H9 (cell line): ENCODE measurements around the gene UPF1. TPM values are rescaled to one million over a fixed set of nuclear protein-coding genes. Genes with fewer than 3 reads are reported as not detected.
A peak's percentile ranks its signal among the peaks of the same experiment; 100 is the strongest.

ENCODE experiments used
- DNase-seq: peaks from one replicate; pipeline ENCODE4 v3.0.0-alpha.2; 2017
- H2AFZ ChIP-seq: one replicate; pipeline ENCODE4 v1.6.1; 2013; ENCODE audit warnings: mild to moderate bottlenecking, low read length, control low read depth, moderate library complexity
- H2AK5ac ChIP-seq: 2 replicates; pipeline ENCODE4 v1.6.1; 2013; ENCODE audit warnings: low read length, control low read depth, mixed read lengths; ENCODE audit not compliant: insufficient read length
- H2BK120ac ChIP-seq: one replicate; pipeline ENCODE4 v1.6.1; 2013; ENCODE audit warnings: low read depth, mild to moderate bottlenecking, low read length, control low read depth, inconsistent platforms; ENCODE audit not compliant: poor library complexity, severe bottlenecking
- H2BK12ac ChIP-seq: 2 replicates; pipeline ENCODE4 v1.6.1; 2013; ENCODE audit warnings: low read length, control low read depth, mixed read lengths, low read depth; ENCODE audit not compliant: insufficient read length
- H2BK15ac ChIP-seq: 2 replicates; pipeline ENCODE4 v1.6.1; 2013; ENCODE audit warnings: low read depth, low read length, control low read depth
- H2BK20ac ChIP-seq: one replicate; pipeline ENCODE4 v1.6.1; 2013; ENCODE audit warnings: low read depth, mild to moderate bottlenecking, low read length, control low read depth, inconsistent platforms; ENCODE audit not compliant: poor library complexity, severe bottlenecking
- H2BK5ac ChIP-seq: 2 replicates; pipeline ENCODE4 v1.6.1; 2013; ENCODE audit warnings: low read length, control low read depth, mixed read lengths; ENCODE audit not compliant: insufficient read length
- H3K14ac ChIP-seq: 2 replicates; pipeline ENCODE4 v1.6.1; 2013; ENCODE audit warnings: low read length, control low read depth; ENCODE audit not compliant: insufficient read depth
- H3K18ac ChIP-seq: 2 replicates; pipeline ENCODE4 v1.6.1; 2013; ENCODE audit warnings: low read depth, mild to moderate bottlenecking, mixed read lengths, low read length, control low read depth; ENCODE audit not compliant: insufficient read length
- H3K23ac ChIP-seq: 2 replicates; pipeline ENCODE4 v1.6.1; 2013; ENCODE audit warnings: low read length, control low read depth, mixed read lengths, low read depth; ENCODE audit not compliant: insufficient read length
- H3K23me2 ChIP-seq: 2 replicates; pipeline ENCODE4 v1.6.1; 2013; ENCODE audit warnings: low read depth, mild to moderate bottlenecking, mixed read lengths, low read length, control low read depth; ENCODE audit not compliant: insufficient read length, poor library complexity, severe bottlenecking
- H3K27ac ChIP-seq: 2 replicates; pipeline ENCODE4 v1.5.1; 2013; ENCODE audit warnings: low read length, control low read depth, mixed read lengths, low read depth; ENCODE audit not compliant: insufficient read length
- H3K27me3 ChIP-seq: 2 replicates; pipeline ENCODE4 v1.6.1; 2013; ENCODE audit warnings: low read length, control low read depth, inconsistent platforms; ENCODE audit not compliant: insufficient read depth
- H3K4ac ChIP-seq: 2 replicates; pipeline ENCODE4 v1.6.1; 2013; ENCODE audit warnings: low read depth, mild to moderate bottlenecking, control low read depth, inconsistent platforms, low read length, moderate library complexity
- H3K4me1 ChIP-seq: 2 replicates; pipeline ENCODE4 v1.6.1; 2013; ENCODE audit warnings: low read length, control low read depth, inconsistent platforms; ENCODE audit not compliant: insufficient read depth
- H3K4me2 ChIP-seq: 2 replicates; pipeline ENCODE4 v1.6.1; 2013; ENCODE audit warnings: low read length, control low read depth, mixed read lengths; ENCODE audit not compliant: insufficient read length, insufficient read depth
- H3K56ac ChIP-seq: 2 replicates; pipeline ENCODE4 v1.6.1; 2013; ENCODE audit warnings: low read depth, mild to moderate bottlenecking, mixed read lengths, low read length, control low read depth; ENCODE audit not compliant: insufficient read length
- H3K79me1 ChIP-seq: 2 replicates; pipeline ENCODE4 v1.6.1; 2013; ENCODE audit warnings: low read depth, mild to moderate bottlenecking, moderate library complexity, low read length, control low read depth, inconsistent platforms; ENCODE audit not compliant: insufficient read depth, poor library complexity, severe bottlenecking
- H3K79me2 ChIP-seq: 2 replicates; pipeline ENCODE4 v1.6.1; 2013; ENCODE audit warnings: low read length, control low read depth, inconsistent platforms; ENCODE audit not compliant: insufficient read depth
- H3K9ac ChIP-seq: 2 replicates; pipeline ENCODE4 v1.6.1; 2013; ENCODE audit warnings: low read length, control low read depth, mixed read lengths; ENCODE audit not compliant: insufficient read length; ENCODE audit errors: extremely low read depth
- H3K9me3 ChIP-seq: one replicate; pipeline ENCODE4 v1.6.1; 2013; ENCODE audit warnings: low read depth, low read length, inconsistent platforms; ENCODE audit not compliant: control insufficient read depth
- H3T11ph ChIP-seq: one replicate; pipeline ENCODE4 v1.6.1; 2013; ENCODE audit warnings: mild to moderate bottlenecking, low read length, control low read depth, inconsistent platforms
- H4K20me1 ChIP-seq: one replicate; pipeline ENCODE4 v1.6.1; 2013; ENCODE audit not compliant: control insufficient read depth, insufficient read length, insufficient read depth
- H4K5ac ChIP-seq: 2 replicates; pipeline ENCODE4 v1.6.1; 2013; ENCODE audit warnings: low read depth, mild to moderate bottlenecking, mixed read lengths, low read length, control low read depth; ENCODE audit not compliant: insufficient read length
- H4K8ac ChIP-seq: replicated peaks from 2 replicates; pipeline ENCODE4 v1.6.1; 2013; ENCODE audit warnings: low read length, control low read depth, mixed read lengths, low read depth; ENCODE audit not compliant: insufficient read length
- H4K91ac ChIP-seq: 2 replicates; pipeline ENCODE4 v1.6.1; 2013; ENCODE audit warnings: low read depth, mild to moderate bottlenecking, moderate library complexity, mixed read lengths, low read length, control low read depth; ENCODE audit not compliant: insufficient read length
- H3K27ac Mint-ChIP-seq, 3 experiments: 2 replicates in 2 of 3; 3 replicates in 1 of 3; pipeline ENCODE4 v1.8.0; 2020 to 2021; ENCODE audit warnings: mixed read lengths in 3 of 3, mild to moderate bottlenecking in 1 of 3, moderate library complexity in 1 of 3
- H3K27me3 Mint-ChIP-seq: 2 replicates; pipeline ENCODE4 v1.8.0; 2021; ENCODE audit warnings: low read depth, mild to moderate bottlenecking, moderate library complexity, mixed read lengths
- H3K36me3 Mint-ChIP-seq, 3 experiments: 2 replicates in 2 of 3; 3 replicates in 1 of 3; pipeline ENCODE4 v1.8.0; 2020 to 2021; ENCODE audit warnings: low read depth in 3 of 3, mixed read lengths in 3 of 3; ENCODE audit not compliant: insufficient read depth in 1 of 3
- H3K4me1 Mint-ChIP-seq, 2 experiments: 2 replicates each; pipeline ENCODE4 v1.8.0; 2020; ENCODE audit warnings: mixed read lengths in 2 of 2
- H3K4me3 Mint-ChIP-seq, 2 experiments: 2 replicates in 1 of 2; 3 replicates in 1 of 2; pipeline ENCODE4 v1.8.0; 2020 to 2021; ENCODE audit warnings: mild to moderate bottlenecking in 2 of 2, mixed read lengths in 2 of 2, moderate library complexity in 1 of 2
- H3K9me3 Mint-ChIP-seq, 2 experiments: 2 replicates in 1 of 2; 3 replicates in 1 of 2; pipeline ENCODE4 v1.8.0; 2020; ENCODE audit warnings: mild to moderate bottlenecking in 2 of 2, mixed read lengths in 2 of 2, moderate library complexity in 1 of 2
- WGBS: extraction: QIAGEN DNeasy Blood & Tissue Kit; methylation state at CpG from one replicate; pipeline ENCODE4 v1.1.7; 2013; ENCODE audit warnings: missing lambda C conversion rate, low lambda C conversion rate, mixed read lengths; ENCODE audit not compliant: insufficient read length; ENCODE audit errors: extremely low coverage; 5-methylcytosine and 5-hydroxymethylcytosine counted together
- total RNA-seq: library from RNA; stranded (reverse); gene quantifications from 2 replicates; pipeline ENCODE4 v1.2.1, GENCODE V29; 2021
- TF ChIP-seq, protein P1 (sequence below): fragments of 200-600 bp; sonication (generic); conservative IDR thresholded peaks from 3 replicates; pipeline ENCODE4 v1.8.0; 2021; ENCODE audit warnings: antibody characterized with exemption, mild to moderate bottlenecking

UPF1 gene
- total RNA-seq, 1 experiment from 2014 or later, result 85.4 TPM

DNA sequence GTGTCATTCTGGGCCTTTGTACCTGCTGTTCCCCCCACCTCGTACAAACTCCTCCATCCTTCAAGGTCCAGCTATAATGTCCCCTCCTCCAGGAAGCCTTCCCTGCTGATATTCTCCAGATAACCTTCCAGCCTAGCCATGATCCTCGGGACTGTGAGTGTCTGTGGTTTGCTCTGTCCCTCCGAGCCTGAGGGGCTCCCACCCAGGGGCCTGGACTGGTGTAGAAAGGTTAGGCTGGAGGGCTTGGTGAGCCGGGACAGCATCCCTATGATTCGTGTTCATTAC lies 37.8 kb upstream of the UPF1 start:
- Histone ChIP-seq H3K79me2 (no peaks in the 10 kb centered on the region), H3K56ac (no peak overlapping the region), H4K8ac (no peak overlapping the region), H4K5ac (no peak overlapping the region), H4K20me1 (no peaks in the 10 kb centered on the region), H3K14ac (no peak overlapping the region), H3K23me2 (peaks cover 10% of the 10 kb centered on the region), H2AFZ (no peak overlapping the region), H2BK12ac (no peak overlapping the region), H3K79me1 (no peaks in the 10 kb centered on the region), H3K18ac (no peak overlapping the region), H3K9me3 (no peaks in the 10 kb centered on the region), H3T11ph (no peak overlapping the region), H2BK120ac (no peak overlapping the region), H3K4me1 (no peaks in the 10 kb centered on the region), H2BK20ac (no peak overlapping the region), H2AK5ac (no peak overlapping the region), H2BK15ac (no peak overlapping the region), H3K4ac (no peak overlapping the region), H4K91ac (no peak overlapping the region), H3K4me2 (no peak overlapping the region), H2BK5ac (no peak overlapping the region), H3K27me3 (peaks cover 61% of the 10 kb centered on the region), H3K9ac (no peak overlapping the region), H3K23ac (no peak overlapping the region), H3K27ac (no peak overlapping the region)
- Mint-ChIP-seq H3K36me3 (no peaks in the 10 kb centered on the region; a peak in 1 of 7 replicates), H3K9me3 (peaks cover 0 to 6% of the 10 kb centered on the region in 2 experiments; a peak in 3 of 5 replicates), H3K4me3 (0 out of 5 replicates have a peak overlapping the region, but pooled peaks of 1 of the 2 experiments have one; percentile 3), H3K27ac (no peak overlapping the region), H3K27me3 (peaks cover 64% of the 10 kb centered on the region), H3K4me1 (peaks cover 6 to 19% of the 10 kb centered on the region in 2 experiments)
- DNase-seq, result no peak
- WGBS, result no CpG with 5 or more reads among the region's 5 CpGs
- TF ChIP-seq, protein P1, sequence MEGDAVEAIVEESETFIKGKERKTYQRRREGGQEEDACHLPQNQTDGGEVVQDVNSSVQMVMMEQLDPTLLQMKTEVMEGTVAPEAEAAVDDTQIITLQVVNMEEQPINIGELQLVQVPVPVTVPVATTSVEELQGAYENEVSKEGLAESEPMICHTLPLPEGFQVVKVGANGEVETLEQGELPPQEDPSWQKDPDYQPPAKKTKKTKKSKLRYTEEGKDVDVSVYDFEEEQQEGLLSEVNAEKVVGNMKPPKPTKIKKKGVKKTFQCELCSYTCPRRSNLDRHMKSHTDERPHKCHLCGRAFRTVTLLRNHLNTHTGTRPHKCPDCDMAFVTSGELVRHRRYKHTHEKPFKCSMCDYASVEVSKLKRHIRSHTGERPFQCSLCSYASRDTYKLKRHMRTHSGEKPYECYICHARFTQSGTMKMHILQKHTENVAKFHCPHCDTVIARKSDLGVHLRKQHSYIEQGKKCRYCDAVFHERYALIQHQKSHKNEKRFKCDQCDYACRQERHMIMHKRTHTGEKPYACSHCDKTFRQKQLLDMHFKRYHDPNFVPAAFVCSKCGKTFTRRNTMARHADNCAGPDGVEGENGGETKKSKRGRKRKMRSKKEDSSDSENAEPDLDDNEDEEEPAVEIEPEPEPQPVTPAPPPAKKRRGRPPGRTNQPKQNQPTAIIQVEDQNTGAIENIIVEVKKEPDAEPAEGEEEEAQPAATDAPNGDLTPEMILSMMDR, result no peak
